ENCODE measurements around the gene MAMDC4.
"Not testable (repeated sequence)": the region's sequence is repeated elsewhere in the genome, so short reads cannot be mapped to it uniquely, and the experiment has no call there.

Gene MAMDC4

GRCh38 chr9:136825295-136826187, 26.6 kb upstream of the MAMDC4 start:
- DNase-seq (ENCODE audit: low spot score): no peak

- DNase-seq (ENCODE audit: low spot score): no peak
These were observed 26.0 kb upstream of the MAMDC4 start for GRCh38 chr9:136826188-136826541.

GRCh38 chr9:136826703-136827582, 25.2 kb upstream of the MAMDC4 start:
- no peak for DNase-seq (ENCODE audit: low spot score)

- DNase-seq (ENCODE audit: low spot score): no peak
These were observed 24.2 kb upstream of the MAMDC4 start for GRCh38 chr9:136827794-136828473.

- no peak for DNase-seq (ENCODE audit: low spot score)
These were observed 23.5 kb upstream of the MAMDC4 start for GRCh38 chr9:136828474-136829140.

GRCh38 chr9:136829412-136829811, 22.7 kb upstream of the MAMDC4 start:
- DNase-seq (ENCODE audit: low spot score): no peak

- DNase-seq (ENCODE audit: low spot score): no peak
These were observed 21.9 kb upstream of the MAMDC4 start for GRCh38 chr9:136829981-136830885.

GRCh38 chr9:136831002-136831719, 21.0 kb upstream of the MAMDC4 start:
- no peak for DNase-seq (ENCODE audit: low spot score)

- DNase-seq (ENCODE audit: low spot score): no peak
These were observed 20.4 kb upstream of the MAMDC4 start for GRCh38 chr9:136831720-136832104.

- DNase-seq (ENCODE audit: low spot score): no peak
These were observed 19.6 kb upstream of the MAMDC4 start for GRCh38 chr9:136832581-136832980.

- DNase-seq (ENCODE audit: low spot score): not testable (repeated sequence)
These were observed 18.6 kb upstream of the MAMDC4 start for GRCh38 chr9:136833381-136834048.

- no peak for DNase-seq (ENCODE audit: low spot score)
These were observed 16.8 kb upstream of the MAMDC4 start for GRCh38 chr9:136835162-136835931.

- DNase-seq (ENCODE audit: low spot score): no peak
These were observed 15.9 kb upstream of the MAMDC4 start for GRCh38 chr9:136835932-136836904.

- DNase-seq (ENCODE audit: low spot score): no peak
These were observed 14.8 kb upstream of the MAMDC4 start for GRCh38 chr9:136837146-136837855.

GRCh38 chr9:136837856-136838277, 14.3 kb upstream of the MAMDC4 start:
- DNase-seq (ENCODE audit: low spot score): not testable (repeated sequence)

GRCh38 chr9:136838314-136839228, 13.6 kb upstream of the MAMDC4 start:
- DNase-seq (ENCODE audit: low spot score): no peak

All from kidney capillary endothelial cell (primary cell).